ENCODE measurements around the gene SLC29A3. TPM values are rescaled to one million over a fixed set of nuclear protein-coding genes. Genes with fewer than 3 reads are reported as not detected.

SLC29A3 gene
- total and polyA plus RNA-seq, 2 of the 8 experiments (the other 6 are each of a cell fraction or from before 2014, with no cell fraction given) = 14.0 to 24.6 TPM

DNA sequence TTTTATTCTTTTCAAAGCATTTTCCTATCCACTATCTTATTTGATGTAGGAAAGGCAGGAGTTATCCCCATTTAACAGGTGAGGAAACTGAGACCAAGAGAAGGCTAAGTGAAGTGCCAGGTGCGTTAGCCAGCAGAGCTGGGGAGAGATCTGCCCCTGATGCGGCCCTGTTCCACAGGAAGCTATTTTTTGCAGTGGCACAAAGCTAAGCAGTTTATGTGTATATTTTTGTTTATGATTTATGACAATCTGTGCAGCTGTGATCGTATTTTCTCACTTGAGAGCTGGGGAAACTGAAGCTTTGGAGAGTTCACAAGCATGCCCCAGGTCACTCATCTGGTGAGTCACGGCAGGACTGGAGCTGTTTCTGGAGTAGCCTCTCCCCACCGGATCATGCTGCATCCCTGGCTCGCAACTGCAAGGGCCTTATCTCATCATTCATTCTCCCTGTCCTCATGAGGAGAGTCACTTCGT lies 38.8 kb downstream of the SLC29A3 start:
- no peak overlapping the region for H2AFZ ChIP-seq (ENCODE audit: low read length)
- no peak overlapping the region for H3K14ac ChIP-seq (ENCODE audit: insufficient read length)
- no peak for DNase-seq (ENCODE audit: low read depth in 1 of 2, low spot score in 2 of 2)
- ChIA-PET POLR2A (ENCODE audit: partially characterized antibody) (no interaction called here), CTCF (ENCODE audit: partially characterized antibody) (interaction anchor here (0.8 to 2.2 kb wide), 9 partner anchors 9 to 212 kb away, joined by 3 to 10 read pairs (median 5); partner anchors contain the start of gene SLC29A3)
- no peak overlapping the region for H4K91ac ChIP-seq (replicated peaks; ENCODE audit: insufficient read length, low read length)
- 91% methylated on average over 7 of the region's 7 CpGs; no CpG with 5 or more reads in 1 of the 2 experiments for WGBS, 2 experiments (ENCODE audit: extremely low coverage in 1 of 2, insufficient coverage in 1 of 2, insufficient read length in 1 of 2, insufficient replicate concordance in 2 of 2, low coverage in 1 of 2, low lambda C conversion rate in 2 of 2, missing lambda C conversion rate in 1 of 2)
- no peak overlapping the region for H4K5ac ChIP-seq (ENCODE audit: insufficient read length, low read depth, low read length)
- H2BK5ac ChIP-seq (ENCODE audit: low read depth, low read length) = no peak overlapping the region
- H4K20me1 ChIP-seq (replicated peaks in 1 of 2; ENCODE audit: control insufficient read depth in 1 of 2, insufficient read depth in 2 of 2, low read length in 2 of 2) = peaks cover 3 to 7% of the 10 kb centered on the region in 2 experiments
- H3K27me3 ChIP-seq (replicated peaks in 1 of 4; ENCODE audit: control insufficient read depth in 3 of 4, extremely low read depth in 1 of 4, insufficient read depth in 3 of 4, low read length in 3 of 4) = no peaks in the 10 kb centered on the region
- H3K18ac ChIP-seq (ENCODE audit: extremely low read depth, low read length) = no peak overlapping the region
- no peak overlapping the region for H3K56ac ChIP-seq (replicated peaks; ENCODE audit: insufficient read length, low read depth, low read length)
- H3K4ac ChIP-seq (replicated peaks; ENCODE audit: insufficient read length, low read depth, low read length) = no peak overlapping the region
- no peak overlapping the region for H3K4me2 ChIP-seq (ENCODE audit: insufficient read depth in 1 of 2, low read depth in 2 of 2, low read length in 2 of 2)
- H2AK5ac ChIP-seq (ENCODE audit: low read depth, low read length) = no peak overlapping the region
- H2BK120ac ChIP-seq (replicated peaks; ENCODE audit: low read depth, low read length) = no peak overlapping the region
- no peak overlapping the region for H2BK20ac ChIP-seq (ENCODE audit: low read length)
- FAIRE-seq = no peak
- H3K36me3 ChIP-seq (ENCODE audit: control insufficient read depth in 2 of 4, insufficient read depth in 4 of 4, low read length in 3 of 4) = peaks cover 2 to 13% (median 6%) of the 10 kb centered on the region in 4 experiments; a peak in 6 of 8 replicates
- H3K23me2 ChIP-seq (ENCODE audit: low read depth, low read length) = no peaks in the 10 kb centered on the region
- no peak overlapping the region for H3K23ac ChIP-seq (ENCODE audit: insufficient read length)
- H4K8ac ChIP-seq (ENCODE audit: extremely low read depth, insufficient read depth, low read length) = no peak overlapping the region
- H3K9me3 ChIP-seq (ENCODE audit: insufficient read depth in 2 of 2, low read depth in 1 of 2, low read length in 1 of 2) = no peaks in the 10 kb centered on the region
- no peaks in the 10 kb centered on the region for H3K4me1 ChIP-seq (replicated peaks in 1 of 4; ENCODE audit: control insufficient read depth in 3 of 4, insufficient read depth in 4 of 4, low read length in 3 of 4)
- H2BK12ac ChIP-seq (ENCODE audit: low read depth, low read length) = no peak overlapping the region
- no peak overlapping the region for H3K27ac ChIP-seq (ENCODE audit: low read depth, low read length)
- no peak overlapping the region for H3K9ac ChIP-seq (replicated peaks in 1 of 4; ENCODE audit: extremely low read depth in 1 of 4, low read depth in 3 of 4, low read length in 3 of 4)
- no peak overlapping the region for H2BK15ac ChIP-seq (ENCODE audit: low read length)
- no peaks in the 10 kb centered on the region for H3K79me2 ChIP-seq (ENCODE audit: control insufficient read depth in 1 of 2, insufficient read depth in 2 of 2, low read length in 2 of 2)
- H3K79me1 ChIP-seq (ENCODE audit: low read depth, low read length) = no peaks in the 10 kb centered on the region
- no peak overlapping the region for H3K4me3 ChIP-seq (ENCODE audit: extremely low read depth in 1 of 4, insufficient read depth in 2 of 4, low read depth in 3 of 4, low read length in 4 of 4)
- TF ChIP-seq EZH2 (IDR thresholded peaks at IDR 0.05; ENCODE audit: low read depth, low read length, severe bottlenecking) = no peak
- TF ChIP-seq BACH1 (IDR thresholded peaks at IDR 0.05; ENCODE audit: low read length) = no peak
- TF ChIP-seq BCL11A (IDR thresholded peaks at IDR 0.05; ENCODE audit: low read depth in 2 of 2, low read length in 2 of 2) = no peak
- TF ChIP-seq POLR2A (IDR thresholded peaks at IDR 0.05; ENCODE audit: control extremely low read depth in 1 of 2, low read depth in 2 of 2, low read length in 2 of 2) = no peak
- TF ChIP-seq GABPA (IDR thresholded peaks at IDR 0.05; ENCODE audit: borderline replicate concordance, insufficient read depth, low read length) = no peak
- TF ChIP-seq TBP (IDR thresholded peaks at IDR 0.05; ENCODE audit: low read depth, low read length) = no peak
- TF ChIP-seq CBX8 (IDR thresholded peaks at IDR 0.05; ENCODE audit: borderline replicate concordance, low read depth, low read length) = no peak
- TF ChIP-seq YY1 (IDR thresholded peaks at IDR 0.05; ENCODE audit: low read depth, low read length) = no peak
- no peak for TF ChIP-seq SP4 (IDR thresholded peaks at IDR 0.05; ENCODE audit: low read length)
- TF ChIP-seq, protein P1, sequence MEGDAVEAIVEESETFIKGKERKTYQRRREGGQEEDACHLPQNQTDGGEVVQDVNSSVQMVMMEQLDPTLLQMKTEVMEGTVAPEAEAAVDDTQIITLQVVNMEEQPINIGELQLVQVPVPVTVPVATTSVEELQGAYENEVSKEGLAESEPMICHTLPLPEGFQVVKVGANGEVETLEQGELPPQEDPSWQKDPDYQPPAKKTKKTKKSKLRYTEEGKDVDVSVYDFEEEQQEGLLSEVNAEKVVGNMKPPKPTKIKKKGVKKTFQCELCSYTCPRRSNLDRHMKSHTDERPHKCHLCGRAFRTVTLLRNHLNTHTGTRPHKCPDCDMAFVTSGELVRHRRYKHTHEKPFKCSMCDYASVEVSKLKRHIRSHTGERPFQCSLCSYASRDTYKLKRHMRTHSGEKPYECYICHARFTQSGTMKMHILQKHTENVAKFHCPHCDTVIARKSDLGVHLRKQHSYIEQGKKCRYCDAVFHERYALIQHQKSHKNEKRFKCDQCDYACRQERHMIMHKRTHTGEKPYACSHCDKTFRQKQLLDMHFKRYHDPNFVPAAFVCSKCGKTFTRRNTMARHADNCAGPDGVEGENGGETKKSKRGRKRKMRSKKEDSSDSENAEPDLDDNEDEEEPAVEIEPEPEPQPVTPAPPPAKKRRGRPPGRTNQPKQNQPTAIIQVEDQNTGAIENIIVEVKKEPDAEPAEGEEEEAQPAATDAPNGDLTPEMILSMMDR (IDR thresholded peaks at IDR 0.05; ENCODE audit: control extremely low read depth in 1 of 3, insufficient read depth in 1 of 3, low read depth in 1 of 3, low read length in 3 of 3) = no peak
- no peak for TF ChIP-seq SIX5 (IDR thresholded peaks at IDR 0.05; ENCODE audit: low read depth, low read length)
- TF ChIP-seq KDM1A (IDR thresholded peaks at IDR 0.05; ENCODE audit: borderline replicate concordance, low read length) = no peak
- TF ChIP-seq SUZ12 (IDR thresholded peaks at IDR 0.05; ENCODE audit: low read length) = no peak

All from H1 (cell line).